Peyer's patch (tissue), 4 donors: ENCODE data around the gene RNF111. TPM values are rescaled to one million over a fixed set of nuclear protein-coding genes. Genes with fewer than 3 reads are reported as not detected.

ENCODE experiments used
- DNase-seq, 3 donors: peaks; one replicate each; pipeline ENCODE4 v3.0.0-alpha.2; 2017 to 2019
- H3K27ac ChIP-seq, 4 donors: fragments of 200-600 bp; sonication (generic); one replicate each; pipeline ENCODE4 v1.5.1; 2016 to 2019
- H3K27me3 ChIP-seq, 2 donors: fragments of 200-600 bp; sonication (generic); one replicate each; pipeline ENCODE4 v1.5.1; 2019
- H3K36me3 ChIP-seq, 3 donors: fragments of 200-600 bp; sonication (generic); one replicate each; pipeline ENCODE4 v1.5.1; 2016 to 2019
- H3K4me1 ChIP-seq, 4 donors: fragments of 200-600 bp; sonication (generic); one replicate each; pipeline ENCODE4 v1.5.1; 2016 to 2019
- H3K4me3 ChIP-seq, 4 donors: fragments of 200-600 bp; sonication (generic); 1 replicate in 3 of 4; 2 replicates in 1 of 4; pipeline ENCODE4 v1.5.1; 2016 to 2019; ENCODE audit warnings: mild to moderate bottlenecking in 1 of 4
- H3K9me3 ChIP-seq, 4 donors: fragments of 200-600 bp; sonication (generic); one replicate each; pipeline ENCODE4 v1.5.1; 2016 to 2019; ENCODE audit warnings: mild to moderate bottlenecking in 1 of 4
- POLR2A ChIP-seq, 2 donors: fragments of 450-650 bp; IDR thresholded peaks; one replicate each; pipeline ENCODE4 v1.5.1; 2017; ENCODE audit warnings: antibody characterized with exemption in 2 of 2, mild to moderate bottlenecking in 2 of 2, moderate library complexity in 2 of 2
- total RNA-seq, 4 donors: library from RNA; depleted of rRNA; stranded (reverse); fragments of >200 nt; gene quantifications; one replicate each; pipeline ENCODE4 v1.1.0, GENCODE V29; 2016
- TF ChIP-seq, protein P1 (sequence below), 6 experiments: fragments of 450-650 bp in 4 of 6; fragments of 200-600 bp in 2 of 6; sonication (generic) in 1 of 6; IDR thresholded peaks; one replicate each; pipeline ENCODE4 v1.5.1; 2017 to 2019; ENCODE audit warnings: antibody characterized with exemption in 6 of 6, mild to moderate bottlenecking in 3 of 6, moderate library complexity in 1 of 6

Gene RNF111
- total RNA-seq, 4 donors from 2014 or later: 24.5 to 45.4 (median 28.4) TPM

DNA sequence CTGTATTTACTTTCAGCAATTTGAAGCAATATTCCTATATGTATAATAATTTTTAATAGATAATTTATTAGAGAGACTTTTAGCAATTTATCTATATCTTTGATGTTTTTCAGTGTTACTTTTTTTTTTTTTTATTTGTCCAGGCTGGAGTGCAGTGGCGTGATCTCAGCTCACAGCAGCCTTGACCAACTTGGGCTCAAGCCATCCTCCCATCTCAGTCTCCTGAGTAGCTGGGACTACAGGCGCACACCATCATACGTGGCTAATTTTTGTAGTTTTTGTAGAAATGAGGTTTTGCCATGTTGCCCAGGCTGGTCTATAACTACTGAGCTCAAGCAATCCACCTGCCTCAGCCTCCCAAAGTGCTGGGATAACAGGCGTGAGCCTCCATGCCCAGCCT, 28.7 kb upstream of the RNF111 start:
- Histone ChIP-seq H3K4me1 (no peaks in the 10 kb centered on the region), H3K9me3 (no peaks in the 10 kb centered on the region), H3K27ac (no peak overlapping the region), H3K4me3 (no peak overlapping the region), H3K27me3 (no peaks in the 10 kb centered on the region), H3K36me3 (no peaks in the 10 kb centered on the region)
- TF ChIP-seq POLR2A (IDR thresholded peaks at IDR 0.05): no peak
- TF ChIP-seq, protein P1, sequence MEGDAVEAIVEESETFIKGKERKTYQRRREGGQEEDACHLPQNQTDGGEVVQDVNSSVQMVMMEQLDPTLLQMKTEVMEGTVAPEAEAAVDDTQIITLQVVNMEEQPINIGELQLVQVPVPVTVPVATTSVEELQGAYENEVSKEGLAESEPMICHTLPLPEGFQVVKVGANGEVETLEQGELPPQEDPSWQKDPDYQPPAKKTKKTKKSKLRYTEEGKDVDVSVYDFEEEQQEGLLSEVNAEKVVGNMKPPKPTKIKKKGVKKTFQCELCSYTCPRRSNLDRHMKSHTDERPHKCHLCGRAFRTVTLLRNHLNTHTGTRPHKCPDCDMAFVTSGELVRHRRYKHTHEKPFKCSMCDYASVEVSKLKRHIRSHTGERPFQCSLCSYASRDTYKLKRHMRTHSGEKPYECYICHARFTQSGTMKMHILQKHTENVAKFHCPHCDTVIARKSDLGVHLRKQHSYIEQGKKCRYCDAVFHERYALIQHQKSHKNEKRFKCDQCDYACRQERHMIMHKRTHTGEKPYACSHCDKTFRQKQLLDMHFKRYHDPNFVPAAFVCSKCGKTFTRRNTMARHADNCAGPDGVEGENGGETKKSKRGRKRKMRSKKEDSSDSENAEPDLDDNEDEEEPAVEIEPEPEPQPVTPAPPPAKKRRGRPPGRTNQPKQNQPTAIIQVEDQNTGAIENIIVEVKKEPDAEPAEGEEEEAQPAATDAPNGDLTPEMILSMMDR (IDR thresholded peaks at IDR 0.05): no peak
- DNase-seq: no peak

DNA sequence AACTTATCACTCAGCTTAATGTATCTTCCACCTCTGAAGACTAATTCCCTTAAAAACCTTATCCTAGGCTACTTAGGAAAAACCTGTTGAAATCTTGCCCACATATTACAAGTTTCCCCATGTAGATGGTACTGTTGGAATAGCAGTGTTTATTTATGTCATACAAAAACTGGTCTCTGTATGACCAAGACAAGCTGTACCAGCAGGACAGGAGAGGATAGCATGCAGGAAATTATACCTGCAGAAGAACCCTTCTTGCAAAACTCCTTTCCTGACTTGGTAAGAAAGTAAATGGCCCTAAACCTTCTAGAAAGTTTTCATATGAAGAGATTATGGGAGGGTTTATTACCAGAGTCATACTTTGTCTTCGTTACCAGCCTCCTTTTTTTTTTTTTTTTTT, 25.3 kb upstream of the RNF111 start:
- H3K27ac ChIP-seq: no peak overlapping the region
- H3K4me3 ChIP-seq: no peak overlapping the region

DNA sequence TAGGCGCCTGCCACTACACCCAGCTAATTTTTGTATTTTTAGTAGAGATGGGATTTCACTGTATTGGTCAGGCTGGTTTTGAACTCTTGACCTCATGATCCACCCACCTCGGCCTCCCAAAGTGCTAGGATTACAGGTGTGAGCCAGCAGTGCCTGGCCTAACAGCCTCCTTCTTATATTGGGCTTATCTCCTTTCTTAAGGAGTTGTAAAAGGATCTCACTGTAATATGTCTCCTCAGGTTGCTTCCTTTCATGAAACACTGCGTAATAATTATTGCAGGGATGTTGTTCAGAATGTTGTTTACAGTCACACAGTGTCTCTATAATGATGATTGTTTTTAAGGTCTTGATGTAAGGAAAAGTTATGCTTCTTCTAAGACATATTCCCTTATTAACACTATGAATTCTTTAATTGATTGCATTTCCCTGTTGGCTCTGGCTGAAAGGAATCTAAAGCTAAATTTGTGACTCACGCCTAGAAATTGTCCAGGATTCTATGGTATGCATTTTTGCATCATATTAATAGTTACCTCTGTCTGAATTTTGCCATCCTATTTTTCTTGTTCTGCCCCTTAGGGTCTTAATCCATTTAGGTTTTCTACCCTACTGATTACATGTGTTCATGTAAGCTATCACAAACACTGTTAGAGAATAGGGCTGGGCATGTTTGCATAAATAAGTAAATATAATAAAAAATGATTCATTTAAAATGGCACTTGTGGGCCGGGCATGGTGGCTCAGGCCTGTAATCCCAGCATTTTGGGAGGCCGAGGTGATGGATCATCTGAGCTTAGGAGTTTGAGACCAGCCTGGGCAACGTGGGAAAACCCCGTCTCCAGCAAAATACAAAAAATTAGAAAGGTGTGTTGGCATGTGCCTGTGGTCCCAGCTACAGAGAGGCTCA, 24.5 kb upstream of the RNF111 start:
- no peaks in the 10 kb centered on the region for H3K36me3 ChIP-seq
- no peak overlapping the region for H3K4me3 ChIP-seq
- no peak for TF ChIP-seq POLR2A (IDR thresholded peaks at IDR 0.05)
- TF ChIP-seq, protein P1 (IDR thresholded peaks at IDR 0.05): no peak
- DNase-seq: no peak
- H3K4me1 ChIP-seq: no peaks in the 10 kb centered on the region
- no peak overlapping the region for H3K27ac ChIP-seq
- H3K27me3 ChIP-seq: no peaks in the 10 kb centered on the region
- no peaks in the 10 kb centered on the region for H3K9me3 ChIP-seq

More for the DNA sequence above, 25.3 kb upstream of the RNF111 start:
- Histone ChIP-seq H3K9me3 (no peaks in the 10 kb centered on the region), H3K36me3 (no peaks in the 10 kb centered on the region), H3K27me3 (no peaks in the 10 kb centered on the region), H3K4me1 (no peaks in the 10 kb centered on the region)
- TF ChIP-seq, protein P1 (IDR thresholded peaks at IDR 0.05): no peak
- no peak for TF ChIP-seq POLR2A (IDR thresholded peaks at IDR 0.05)
- DNase-seq: no peak

DNA sequence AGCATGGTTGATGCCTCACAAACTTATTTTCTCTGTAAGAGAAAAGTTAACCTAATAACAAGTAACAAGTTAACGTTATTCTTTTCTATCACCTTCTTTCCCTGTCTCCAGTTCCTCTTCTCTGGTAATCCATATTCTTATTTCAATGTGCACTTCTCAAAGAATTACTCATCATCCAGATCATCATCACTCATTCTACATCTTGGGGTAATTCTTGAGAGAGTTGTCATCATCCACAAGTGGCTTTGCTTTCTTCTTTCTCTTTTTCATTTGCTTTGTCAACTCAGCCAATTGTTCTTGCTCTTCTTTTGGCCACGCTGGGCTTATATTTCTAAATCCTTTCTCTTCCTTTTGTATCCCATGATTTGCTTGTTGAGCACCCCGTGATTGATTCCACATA, 20.8 kb upstream of the RNF111 start:
- TF ChIP-seq, protein P1 (IDR thresholded peaks at IDR 0.05): no peak
- H3K27me3 ChIP-seq: no peaks in the 10 kb centered on the region
- no peak overlapping the region for H3K4me3 ChIP-seq
- no peak overlapping the region for H3K27ac ChIP-seq
- no peak for DNase-seq
- H3K4me1 ChIP-seq: no peaks in the 10 kb centered on the region
- no peaks in the 10 kb centered on the region for H3K9me3 ChIP-seq
- no peaks in the 10 kb centered on the region for H3K36me3 ChIP-seq

DNA sequence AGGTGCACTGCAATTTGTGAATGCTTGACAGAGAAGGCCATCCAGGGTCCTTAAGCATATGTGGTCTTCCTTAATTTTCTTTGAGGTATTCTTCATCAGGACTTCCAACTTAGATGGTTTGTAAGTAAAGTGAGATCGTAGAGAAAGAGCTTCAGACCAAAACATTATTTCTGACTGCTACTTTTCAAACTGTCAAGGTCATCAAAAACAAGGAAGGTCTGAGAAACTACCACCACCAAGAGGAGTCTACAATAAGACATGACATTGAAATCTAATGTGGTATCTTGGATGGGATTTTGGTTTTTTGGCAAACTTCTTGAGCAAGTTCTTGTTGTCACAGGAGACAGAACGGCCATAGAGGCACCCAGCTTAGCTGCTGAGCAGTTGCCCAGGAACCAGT, 20.0 kb upstream of the RNF111 start:
- Histone ChIP-seq H3K9me3 (no peaks in the 10 kb centered on the region), H3K27me3 (no peaks in the 10 kb centered on the region), H3K4me3 (no peak overlapping the region), H3K4me1 (no peaks in the 10 kb centered on the region), H3K27ac (no peak overlapping the region), H3K36me3 (no peaks in the 10 kb centered on the region)
- TF ChIP-seq, protein P1 (IDR thresholded peaks at IDR 0.05): no peak
- TF ChIP-seq POLR2A (IDR thresholded peaks at IDR 0.05): no peak
- DNase-seq: no peak
